Sigmoid colon (tissue), 7 donors: ENCODE data around the gene FNDC3A. TPM values are rescaled to one million over a fixed set of nuclear protein-coding genes. Genes with fewer than 3 reads are reported as not detected.
"Not testable (repeated sequence)": the region's sequence is repeated elsewhere in the genome, so short reads cannot be mapped to it uniquely, and the experiment has no call there.

Experiments
- DNase-seq: peaks from one replicate; pipeline ENCODE4 v3.0.0-alpha.2; 2019
- H3K27ac ChIP-seq, 4 donors: fragments of 200-600 bp; sonication (generic); one replicate each; pipeline ENCODE4 v1.5.1; 2016 to 2019; ENCODE audit warnings: mild to moderate bottlenecking in 1 of 4
- H3K27me3 ChIP-seq, 3 donors: fragments of 200-600 bp; sonication (generic); one replicate each; pipeline ENCODE4 v1.5.1; 2019; ENCODE audit warnings: mild to moderate bottlenecking in 1 of 3
- H3K36me3 ChIP-seq, 4 donors: fragments of 200-600 bp; sonication (generic); one replicate each; pipeline ENCODE4 v1.5.1; 2016 to 2019
- H3K4me1 ChIP-seq, 4 donors: fragments of 200-600 bp; sonication (generic); one replicate each; pipeline ENCODE4 v1.5.1; 2017 to 2019
- H3K4me3 ChIP-seq, 4 donors: fragments of 200-600 bp; sonication (generic); one replicate each; pipeline ENCODE4 v1.5.1; 2017 to 2019; ENCODE audit warnings: mild to moderate bottlenecking in 2 of 4, moderate library complexity in 1 of 4
- H3K9me3 ChIP-seq, 4 donors: fragments of 200-600 bp in 3 of 4; sonication (generic) in 3 of 4; one replicate each; pipeline versions ENCODE4 v1.5.1 to v1.6.1; 2013 to 2019
- CTCF ChIP-seq, 4 experiments: fragments of 450-650 bp in 3 of 4; fragments of 200-600 bp in 1 of 4; IDR thresholded peaks; one replicate each; pipeline ENCODE4 v1.5.1; 2016 to 2019; ENCODE audit warnings: antibody characterized with exemption in 4 of 4, mild to moderate bottlenecking in 3 of 4, moderate library complexity in 2 of 4
- EP300 ChIP-seq, 4 donors: sonication (generic); formaldehyde crosslinking; IDR thresholded peaks; one replicate each; pipeline ENCODE4 v1.6.1; 2017; ENCODE audit warnings: antibody characterized with exemption in 4 of 4
- POLR2A ChIP-seq, 2 donors: fragments of 450-650 bp; IDR thresholded peaks; one replicate each; pipeline ENCODE4 v1.6.1; 2016; ENCODE audit warnings: antibody characterized with exemption in 2 of 2, mild to moderate bottlenecking in 2 of 2, moderate library complexity in 2 of 2
- POLR2AphosphoS5 ChIP-seq, 4 donors: sonication (generic); formaldehyde crosslinking; IDR thresholded peaks; one replicate each; pipeline ENCODE4 v1.6.1; 2017; ENCODE audit warnings: antibody characterized with exemption in 4 of 4
- WGBS, 2 donors: extraction: QIAGEN DNeasy Blood & Tissue Kit; methylation state at CpG; one replicate each; pipeline ENCODE4 v1.1.7; 2013; 5-methylcytosine and 5-hydroxymethylcytosine counted together
- intact Hi-C: fragments of 100-400 bp; cut with DNase I; formaldehyde crosslinking; loops from one replicate; pipeline ENCODE4 v1.15.1; 2023
- polyA plus RNA-seq, 3 donors: library from polyadenylated mRNA; stranded (reverse); fragments of 200-250 nt; gene quantifications; one replicate each; pipeline ENCODE4 v1.2.3, GENCODE V29; 2013
- total RNA-seq, 4 donors: library from RNA; depleted of rRNA; stranded (reverse); fragments of >200 nt; gene quantifications; one replicate each; pipeline ENCODE4 v1.1.0, GENCODE V29; 2016
- donor health status: healthy with polysubstance abuse.
- donor health status: Bipolar disorder and iron deficiency.
- donor health status: healthy.

Gene FNDC3A
- total and polyA plus RNA-seq, 7 donors = 14.4 to 61.4 (median 47.8) TPM

DNA sequence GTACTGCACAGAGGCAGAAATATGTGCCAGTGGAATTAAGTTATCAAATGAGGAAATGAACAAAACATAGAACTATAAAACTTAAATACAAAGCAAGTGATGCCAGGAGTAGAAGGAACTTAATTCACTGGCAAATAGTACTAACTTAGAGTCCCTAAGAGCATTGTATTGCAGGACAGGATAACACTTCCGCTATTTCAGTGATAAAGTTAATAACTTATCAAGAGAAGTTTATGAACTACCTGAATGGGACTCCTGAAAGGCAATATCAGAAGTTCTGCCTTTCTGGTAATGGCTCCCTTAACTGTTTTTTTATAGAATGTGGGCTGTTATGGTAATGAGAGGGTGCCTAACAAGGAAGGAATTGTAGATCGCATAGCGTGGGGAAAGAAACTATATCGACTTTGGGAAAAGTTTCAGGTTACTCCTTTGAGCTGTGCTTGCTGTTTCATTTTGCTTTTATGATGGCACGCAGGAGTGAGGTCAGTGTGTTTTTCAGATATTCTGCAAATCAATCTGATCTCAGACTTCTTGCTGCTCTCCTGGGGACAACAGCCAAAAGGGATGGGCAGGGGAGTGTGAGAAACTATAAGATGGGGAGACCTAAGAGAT is 149.1 kb downstream of the FNDC3A start:
- WGBS, 2 donors = 18 to 73% methylated on average over 5 of the region's 5 CpGs
- Histone ChIP-seq H3K27me3 (no peaks in the 10 kb centered on the region), H3K4me1 (no peaks in the 10 kb centered on the region), H3K4me3 (no peak overlapping the region), H3K36me3 (no peaks in the 10 kb centered on the region), H3K27ac (no peak overlapping the region), H3K9me3 (no peaks in the 10 kb centered on the region)
- no peak for TF ChIP-seq EP300 (IDR thresholded peaks at IDR 0.05)
- TF ChIP-seq POLR2A (IDR thresholded peaks at IDR 0.05) = no peak
- no peak for TF ChIP-seq CTCF (IDR thresholded peaks at IDR 0.05)
- no peak for TF ChIP-seq POLR2AphosphoS5 (IDR thresholded peaks at IDR 0.05)
- intact Hi-C loops = no loop called here
- DNase-seq = no peak

DNA sequence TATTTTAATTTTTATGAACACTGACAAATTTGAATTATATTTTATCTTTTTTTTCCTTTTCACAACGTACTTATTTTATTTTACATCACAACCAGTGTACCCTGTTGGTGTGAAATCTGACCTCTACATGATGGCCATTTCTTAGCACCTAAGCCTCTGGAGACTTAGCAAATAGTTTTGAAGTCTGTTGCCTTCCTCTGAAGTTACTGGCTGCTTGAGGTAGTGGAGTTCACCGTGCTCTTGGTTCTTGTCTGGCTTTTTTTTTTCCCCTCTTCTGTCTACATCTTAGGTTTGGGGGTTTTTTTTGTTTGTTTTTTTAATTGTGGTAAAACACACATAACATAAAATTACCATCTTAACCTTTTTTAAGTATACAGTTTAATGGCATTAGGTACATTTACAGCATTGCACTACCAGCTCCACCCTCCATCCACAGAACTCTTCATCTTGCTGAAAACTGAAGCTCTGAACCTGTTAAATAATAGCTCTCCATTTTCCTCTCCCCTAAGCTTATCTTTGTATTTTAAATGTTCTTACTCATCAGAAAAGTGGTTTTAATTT is 150.3 kb downstream of the FNDC3A start:
- no peak overlapping the region for H3K27ac ChIP-seq
- peaks cover 0 to 5% (median 2%) of the 10 kb centered on the region in 4 donors for H3K36me3 ChIP-seq
- 44 to 47% methylated on average over 2 of the region's 2 CpGs for WGBS, 2 donors
- H3K9me3 ChIP-seq = no peaks in the 10 kb centered on the region
- H3K4me3 ChIP-seq = no peak overlapping the region
- intact Hi-C loops = no loop called here
- no peak for DNase-seq
- H3K27me3 ChIP-seq = no peaks in the 10 kb centered on the region
- no peaks in the 10 kb centered on the region for H3K4me1 ChIP-seq
- TF ChIP-seq POLR2A (IDR thresholded peaks at IDR 0.05) (no peak), CTCF (IDR thresholded peaks at IDR 0.05) (no peak), POLR2AphosphoS5 (IDR thresholded peaks at IDR 0.05) (no peak)

DNA sequence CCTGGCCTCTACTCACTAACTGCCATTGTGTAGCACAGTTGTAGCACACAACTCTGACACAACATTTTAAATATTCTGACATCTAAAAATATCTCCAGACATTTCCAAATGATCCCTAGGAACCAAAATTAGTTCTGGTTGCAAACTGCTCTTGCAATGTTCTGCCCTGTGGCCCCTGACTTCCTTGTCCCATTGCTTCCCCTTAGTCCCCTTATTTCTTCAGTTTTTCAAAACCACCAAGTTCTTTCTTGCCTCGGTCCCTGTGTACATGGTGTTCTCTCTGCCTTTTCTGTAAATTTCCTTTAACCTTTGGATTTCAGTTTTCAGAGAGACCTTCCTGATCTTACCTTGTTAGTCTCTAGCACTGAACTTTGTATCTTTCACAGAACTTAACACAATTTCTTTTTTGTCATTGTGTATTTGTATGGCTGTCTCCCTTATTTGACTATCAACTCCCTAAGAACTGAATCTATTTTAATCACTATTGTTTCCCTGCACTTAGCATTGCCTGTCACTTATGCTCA is 156.8 kb downstream of the FNDC3A start:
- peaks cover 5 to 56% (median 24%) of the 10 kb centered on the region in 4 donors for H3K36me3 ChIP-seq
- no peak overlapping the region for H3K27ac ChIP-seq
- intact Hi-C loops = no loop called here
- 62 to 82% methylated on average over 1 of the region's 1 CpG for WGBS, 2 donors
- H3K4me3 ChIP-seq = no peak overlapping the region
- H3K4me1 ChIP-seq = no peaks in the 10 kb centered on the region
- no peaks in the 10 kb centered on the region for H3K27me3 ChIP-seq
- no peaks in the 10 kb centered on the region for H3K9me3 ChIP-seq
- no peak for DNase-seq
- no peak for TF ChIP-seq CTCF (IDR thresholded peaks at IDR 0.05)
- TF ChIP-seq POLR2A (IDR thresholded peaks at IDR 0.05) = no peak
- TF ChIP-seq EP300 (IDR thresholded peaks at IDR 0.05) = no peak
- no peak for TF ChIP-seq POLR2AphosphoS5 (IDR thresholded peaks at IDR 0.05)

GRCh38 chr13:49134305-49134704 is 158.6 kb downstream of the FNDC3A start:
- H3K27me3 ChIP-seq = no peaks in the 10 kb centered on the region
- H3K4me3 ChIP-seq = no peak overlapping the region
- no peaks in the 10 kb centered on the region for H3K4me1 ChIP-seq
- H3K27ac ChIP-seq = no peak overlapping the region
- WGBS, 2 donors = 49 to 79% methylated on average over 3 of the region's 3 CpGs
- TF ChIP-seq EP300 (IDR thresholded peaks at IDR 0.05) (no peak), POLR2AphosphoS5 (IDR thresholded peaks at IDR 0.05) (no peak), CTCF (IDR thresholded peaks at IDR 0.05) (no peak), POLR2A (IDR thresholded peaks at IDR 0.05) (no peak)
- intact Hi-C loops = no loop called here
- peaks cover 5 to 73% (median 26%) of the 10 kb centered on the region in 4 donors for H3K36me3 ChIP-seq
- H3K9me3 ChIP-seq = no peaks in the 10 kb centered on the region
- no peak for DNase-seq

DNA sequence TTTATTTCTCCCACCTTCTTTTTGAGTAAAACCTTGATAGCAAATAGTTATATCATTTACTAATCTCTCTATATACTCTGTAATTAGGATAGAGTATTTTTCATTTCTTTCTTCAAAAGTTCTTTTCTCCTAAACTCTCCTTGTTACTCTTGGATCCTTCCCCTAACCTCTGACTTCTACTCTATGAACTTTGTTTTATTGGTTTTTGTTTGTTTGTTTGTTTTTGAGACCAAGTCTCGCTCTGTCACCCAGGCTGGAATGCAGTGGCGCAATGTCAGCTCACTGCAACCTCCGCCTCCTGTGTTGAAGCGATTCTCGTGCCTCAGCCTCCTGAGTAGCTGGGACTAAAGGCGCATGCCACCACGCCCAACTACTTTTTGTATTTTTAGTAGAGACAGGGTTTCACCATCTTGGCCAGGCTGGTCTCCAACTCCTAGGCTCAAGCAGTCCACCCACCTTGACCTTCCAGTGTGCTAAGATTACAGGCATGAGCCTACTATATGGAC is 161.5 kb downstream of the FNDC3A start:
- H3K9me3 ChIP-seq, H3K4me1 ChIP-seq, DNase-seq, intact Hi-C loops, H3K27ac ChIP-seq, H3K4me3 ChIP-seq, H3K27me3 ChIP-seq: not testable (repeated sequence)
- WGBS, 2 donors = 97% methylated on average over 7 of the region's 7 CpGs
- H3K36me3 ChIP-seq = peaks cover 0 to 72% (median 16%) of the 10 kb centered on the region in 4 donors
